Measurements from ENCODE around the gene REV1.
"Not testable (repeated sequence)": the region's sequence is repeated elsewhere in the genome, so short reads cannot be mapped to it uniquely, and the experiment has no call there.

Gene REV1

GRCh38 chr2:99489761-99490622, at the start of gene REV1:
Gene REV1, minus strand, starts transcription at chr2:99490017. Its CDS starts 25,042 bp downstream, at chr2:99464975.
- peak; percentile 95 for DNase-seq (ENCODE audit: low spot score)

DNA sequence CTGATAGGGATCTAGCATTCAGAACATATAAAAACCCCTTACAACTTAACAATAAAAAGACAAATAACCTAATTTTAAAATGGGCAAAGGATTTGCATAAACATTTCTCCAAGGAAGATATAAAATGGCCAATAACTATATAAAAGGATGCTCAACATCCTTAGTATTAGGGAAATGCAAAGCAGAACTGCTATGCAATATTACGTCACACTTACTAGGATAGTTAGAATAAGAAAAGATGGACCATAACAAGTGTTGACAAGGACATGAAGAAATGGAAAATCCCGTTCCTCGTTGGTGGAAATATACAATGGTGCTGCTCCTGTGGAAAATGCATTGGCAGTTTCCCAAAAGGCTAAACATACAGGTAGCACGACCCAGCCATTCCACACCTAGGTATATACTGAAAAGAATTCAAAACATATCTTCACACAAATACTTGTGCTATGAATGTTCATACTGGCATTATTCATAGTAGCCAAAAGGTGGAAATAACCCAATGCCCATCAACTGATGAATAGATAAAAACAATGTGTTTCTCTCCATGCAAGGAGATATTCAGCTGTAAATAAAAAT, 48.2 kb upstream of the REV1 start:
- no peak for DNase-seq (ENCODE audit: low spot score)

DNA sequence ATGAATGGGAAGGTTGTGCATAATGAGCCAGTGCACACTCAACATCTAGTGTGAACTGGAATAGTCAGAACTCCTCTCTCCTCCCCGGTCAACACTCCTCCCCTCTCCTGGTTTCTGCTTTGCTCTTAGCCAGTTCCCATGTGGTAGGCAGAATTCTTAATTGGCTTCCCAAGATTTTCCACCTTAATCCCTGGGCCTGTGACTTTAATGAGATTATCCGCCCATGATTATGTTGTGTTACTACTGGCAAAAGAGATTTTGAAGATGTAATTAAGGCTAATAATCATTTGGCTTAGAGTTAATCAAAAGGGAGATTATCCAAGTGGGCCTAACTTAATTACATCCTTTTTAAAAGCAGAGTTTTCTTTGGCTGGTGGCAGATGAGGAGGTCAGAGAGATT, 34.2 kb upstream of the REV1 start:
- no peak for DNase-seq (ENCODE audit: low spot score)

- no peak for DNase-seq (ENCODE audit: low spot score)
Measured at GRCh38 chr2:99522157-99522556, 32.3 kb upstream of the REV1 start.

- DNase-seq (ENCODE audit: low spot score), result no peak
Measured at GRCh38 chr2:99520813-99521212, 31.0 kb upstream of the REV1 start.

- DNase-seq (ENCODE audit: low spot score), result no peak
Measured at GRCh38 chr2:99520195-99520594, 30.4 kb upstream of the REV1 start.

- DNase-seq (ENCODE audit: low spot score), result no peak
Measured at GRCh38 chr2:99514357-99514756, 24.5 kb upstream of the REV1 start.

GRCh38 chr2:99512181-99512591, 22.4 kb upstream of the REV1 start:
- no peak for DNase-seq (ENCODE audit: low spot score)

DNA sequence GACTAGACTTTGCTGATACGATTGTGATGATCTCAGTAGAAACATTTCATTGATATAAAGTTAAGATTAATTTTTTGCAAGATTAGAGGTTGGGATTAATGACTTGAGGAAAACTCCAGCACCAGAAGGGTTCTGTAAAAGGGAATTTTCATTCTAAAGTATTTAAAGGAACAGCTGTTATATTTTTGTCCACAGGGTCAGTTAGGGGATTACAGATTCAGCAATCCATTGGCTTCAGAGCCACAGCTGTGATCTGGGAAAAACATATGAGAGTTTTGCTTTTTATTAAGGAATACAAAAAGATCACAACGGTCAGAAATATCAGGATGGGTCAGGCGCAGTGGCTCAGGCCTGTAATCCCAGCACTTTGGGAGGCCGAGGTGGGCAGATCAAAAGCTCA, 19.6 kb upstream of the REV1 start:
- no peak for DNase-seq (ENCODE audit: low spot score)

DNA sequence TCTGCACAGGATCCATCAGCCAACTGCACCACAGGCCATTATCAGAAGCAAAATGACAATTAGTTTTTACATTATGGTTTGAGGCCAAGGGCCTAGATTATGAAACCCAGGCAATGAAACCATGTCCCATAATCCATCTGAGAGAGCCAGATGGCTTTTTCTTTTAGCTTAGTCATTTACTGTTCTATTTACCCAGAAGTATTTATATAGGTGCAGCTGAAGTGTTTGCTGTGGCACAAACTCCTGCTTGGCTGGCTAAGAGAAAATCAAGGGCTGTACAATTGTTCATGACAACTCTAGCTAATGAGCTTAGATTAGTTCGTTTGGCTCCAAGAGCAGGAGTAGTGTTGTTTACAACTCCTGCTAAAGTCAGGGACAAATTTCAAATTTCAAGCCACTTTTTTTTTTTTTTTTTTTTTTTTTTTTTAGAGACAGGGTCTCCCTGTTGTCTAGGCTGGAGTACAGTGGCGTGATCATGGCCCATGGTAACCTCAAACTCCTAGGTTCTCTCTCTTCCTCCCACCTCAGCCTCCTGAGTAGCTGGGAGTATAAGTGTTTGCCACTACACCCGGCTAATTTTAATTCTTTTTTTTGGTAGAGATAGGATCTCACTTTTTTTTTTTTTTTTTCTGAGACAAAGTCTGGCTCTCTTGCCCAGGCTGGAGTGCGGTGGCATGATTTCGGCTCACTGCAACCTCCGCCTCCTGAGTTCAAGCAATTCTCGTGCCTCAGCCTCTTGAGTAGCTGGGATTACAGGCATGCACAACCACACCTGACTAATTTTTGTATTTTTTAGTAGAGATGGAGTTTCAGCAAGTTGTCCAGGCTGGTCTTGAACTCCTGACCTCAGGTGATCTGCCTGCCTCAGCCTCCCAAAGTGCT, 18.4 kb upstream of the REV1 start:
- DNase-seq (ENCODE audit: low spot score), result no peak

GRCh38 chr2:99504844-99505584, 15.2 kb upstream of the REV1 start:
- no peak for DNase-seq (ENCODE audit: low spot score)

DNA sequence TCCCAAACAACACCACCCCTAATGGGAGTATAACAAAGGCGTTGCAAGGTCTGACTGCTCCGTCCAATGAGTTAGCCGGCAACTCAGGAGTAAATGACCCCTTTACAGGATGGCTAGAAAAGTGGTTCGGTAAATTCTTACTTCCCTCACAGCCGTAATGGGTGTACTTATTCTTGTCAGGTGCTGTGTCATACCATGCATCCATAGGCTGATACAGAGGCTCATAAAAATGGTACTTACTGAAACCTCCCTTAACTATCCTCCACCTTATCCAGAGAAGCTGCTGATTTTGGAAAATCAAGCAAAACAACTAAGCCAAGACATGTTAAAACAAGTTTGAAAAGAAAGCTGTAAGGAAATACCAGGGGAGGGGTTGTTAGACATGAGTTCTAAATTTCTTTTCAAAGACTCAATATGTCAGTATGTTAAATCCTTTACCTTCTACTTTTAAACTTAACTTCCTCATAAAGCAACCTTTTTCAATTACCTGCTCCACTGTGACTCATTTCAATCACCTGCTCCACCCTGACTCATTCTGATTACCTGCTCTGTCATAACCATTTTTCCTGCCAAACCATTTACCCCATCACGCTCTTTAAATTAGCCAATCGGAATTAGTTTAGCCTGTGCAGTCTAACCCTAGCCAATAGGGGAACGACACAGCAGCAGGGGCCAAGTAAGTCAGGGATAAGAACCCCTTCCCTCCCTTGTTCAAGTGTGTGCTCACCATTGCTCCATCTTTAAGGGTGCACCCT, 14.0 kb upstream of the REV1 start:
- DNase-seq (ENCODE audit: low spot score), result not testable (repeated sequence)

GRCh38 chr2:99496021-99496420, 6.2 kb upstream of the REV1 start:
- no peak for DNase-seq (ENCODE audit: low spot score)

- DNase-seq (ENCODE audit: low spot score), result no peak
Measured at GRCh38 chr2:99495115-99495860, 5.5 kb upstream of the REV1 start.

DNA sequence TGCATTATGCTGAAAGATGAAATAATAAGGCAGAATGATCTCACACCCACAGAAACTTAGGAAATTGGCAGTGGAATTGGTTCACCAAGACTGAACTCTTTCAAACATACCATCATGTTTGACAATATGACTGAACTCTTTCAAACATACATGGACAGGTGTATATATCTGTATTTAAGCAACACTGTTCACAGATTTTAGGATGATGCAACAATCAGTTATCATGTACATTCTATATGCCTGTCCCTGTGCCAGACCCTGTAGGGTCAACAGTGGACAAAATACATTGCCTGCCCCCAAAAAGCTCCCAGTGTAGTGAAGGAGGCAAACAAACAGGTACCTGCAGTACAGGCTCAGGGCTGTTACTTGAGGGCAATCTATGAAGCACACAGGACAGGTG, 2.9 kb upstream of the REV1 start:
- no peak for DNase-seq (ENCODE audit: low spot score)

- DNase-seq (ENCODE audit: low spot score), result no peak
Measured at GRCh38 chr2:99490623-99491461, 1.0 kb upstream of the REV1 start.

DNA sequence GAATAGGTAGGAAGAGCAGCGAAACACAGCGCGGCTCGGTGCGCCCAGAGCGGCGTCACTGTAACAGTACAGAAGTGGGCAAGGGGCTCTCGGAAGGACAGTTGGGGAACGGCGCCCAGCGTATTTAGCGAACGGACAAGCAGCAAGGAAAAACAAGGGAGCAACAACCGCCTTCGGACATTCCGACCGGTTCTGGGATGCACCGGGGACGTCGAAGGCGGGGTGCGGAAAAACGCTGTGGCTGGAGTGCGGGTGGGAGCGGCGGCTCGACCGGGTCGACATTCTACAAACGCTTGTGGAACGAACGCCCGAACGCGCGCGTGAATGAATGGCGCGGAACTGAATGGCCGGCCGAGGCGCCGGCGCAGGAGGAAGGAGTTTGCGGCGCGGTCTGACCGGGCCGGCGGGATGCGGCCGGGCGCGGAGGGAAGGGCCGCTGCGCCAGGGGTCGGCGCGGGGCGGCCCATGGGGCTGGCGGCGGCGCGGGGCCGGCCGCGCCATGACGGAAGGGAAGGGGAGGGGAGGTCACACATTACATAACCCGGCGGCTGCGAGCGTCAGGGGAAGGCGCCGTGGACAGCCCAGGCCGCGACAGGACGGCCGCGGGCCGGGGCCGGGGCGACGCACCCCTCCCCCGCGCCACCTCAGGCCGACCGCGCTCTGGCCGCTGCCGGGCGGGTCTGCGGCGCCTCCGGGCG, 605 bp downstream of the REV1 start:
- DNase-seq (ENCODE audit: low spot score), result peak; percentile 68

DNA sequence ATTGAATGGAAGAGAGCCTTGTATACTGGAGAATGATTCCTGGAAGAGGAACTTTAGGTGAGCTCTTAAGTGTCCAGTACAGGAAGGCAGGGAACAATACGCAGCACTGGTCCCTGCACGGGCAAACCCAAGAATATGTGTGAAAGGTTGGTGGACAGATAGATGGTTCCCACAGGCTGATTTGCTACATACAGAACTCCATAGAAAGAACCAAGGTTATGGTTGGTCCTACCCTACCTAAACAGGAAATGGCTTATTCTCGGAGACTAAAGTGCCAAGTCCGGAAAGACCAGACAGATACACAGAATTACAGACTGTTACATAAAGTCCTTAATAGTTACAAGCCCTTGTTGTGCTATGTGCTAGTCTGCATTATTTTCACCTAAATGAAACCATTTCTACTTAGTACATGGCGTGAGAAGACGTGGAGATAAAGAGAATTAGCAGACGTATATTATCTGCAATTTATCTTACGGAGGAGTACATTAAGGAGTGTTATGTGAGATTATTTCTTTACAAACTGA, 1.2 kb downstream of the REV1 start:
- no peak for DNase-seq (ENCODE audit: low spot score)

DNA sequence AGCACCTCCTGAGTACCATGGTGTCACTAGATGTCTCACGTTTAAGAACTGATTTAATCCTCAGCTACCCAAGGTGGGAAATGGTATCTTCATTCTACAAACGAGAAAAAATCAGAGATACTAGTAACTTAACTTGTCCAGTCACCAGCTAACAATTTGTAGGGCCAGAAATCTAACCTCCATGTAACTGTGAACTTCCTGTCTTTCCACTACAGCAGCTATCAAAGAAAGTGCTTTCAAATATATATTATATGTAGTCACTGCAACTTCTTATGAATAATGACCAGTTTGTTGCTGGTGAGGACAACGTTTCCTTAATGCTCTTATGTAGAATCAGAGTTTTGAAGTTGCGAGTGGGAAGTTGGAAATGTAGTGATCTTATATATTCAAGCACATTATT, 1.9 kb downstream of the REV1 start:
- no peak for DNase-seq (ENCODE audit: low spot score)
